CD4-positive, alpha-beta T cell treated with Interleukin-15 for 4 hours (primary cell): ENCODE data around the gene PPM1H.
"Not testable (repeated sequence)": the region's sequence is repeated elsewhere in the genome, so short reads cannot be mapped to it uniquely, and the experiment has no call there.

Source experiments
- DNase-seq: peaks from one replicate; pipeline ENCODE4 v3.0.0-alpha.2; 2020; ENCODE audit warnings: low spot score

Gene PPM1H

DNA sequence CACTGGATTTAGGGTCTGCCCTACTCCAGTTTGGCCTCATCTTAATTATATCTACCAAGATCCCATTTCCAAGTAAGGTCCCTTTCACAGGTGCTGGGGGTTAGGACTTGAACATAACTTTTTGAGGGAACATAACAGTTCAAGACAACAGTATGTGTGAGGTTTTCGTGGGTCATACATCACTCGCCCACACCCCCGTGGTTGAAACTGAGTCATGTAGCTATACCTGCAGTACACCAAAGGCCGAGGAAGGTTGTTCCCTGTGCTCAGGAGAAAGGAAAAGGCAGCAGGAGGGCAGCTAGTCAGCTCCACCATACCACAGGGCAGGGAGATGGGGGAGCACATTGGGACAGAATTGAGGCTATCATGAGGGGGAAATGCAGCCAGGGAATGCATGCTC lies 167.0 kb downstream of the PPM1H start:
- DNase-seq: no peak

DNA sequence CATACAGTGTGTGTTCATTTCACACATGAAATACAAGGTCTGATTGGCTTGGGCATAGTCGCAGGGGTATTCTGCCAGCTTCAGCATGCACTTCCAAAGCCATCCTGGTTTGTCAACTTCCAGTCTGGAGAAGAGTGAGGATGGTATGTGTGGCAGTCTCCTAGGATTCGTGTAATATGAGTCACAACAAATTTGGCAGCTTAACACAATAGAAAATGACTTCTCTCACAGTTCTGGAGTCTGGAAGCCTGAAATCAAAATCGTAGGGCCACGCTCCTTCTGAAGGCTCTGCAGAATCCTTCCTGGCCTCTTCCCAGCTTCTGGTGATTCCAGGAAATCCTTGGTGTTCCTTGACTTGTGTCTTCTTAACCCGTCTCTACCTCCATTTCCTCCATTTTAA lies 167.5 kb downstream of the PPM1H start:
- no peak for DNase-seq

DNA sequence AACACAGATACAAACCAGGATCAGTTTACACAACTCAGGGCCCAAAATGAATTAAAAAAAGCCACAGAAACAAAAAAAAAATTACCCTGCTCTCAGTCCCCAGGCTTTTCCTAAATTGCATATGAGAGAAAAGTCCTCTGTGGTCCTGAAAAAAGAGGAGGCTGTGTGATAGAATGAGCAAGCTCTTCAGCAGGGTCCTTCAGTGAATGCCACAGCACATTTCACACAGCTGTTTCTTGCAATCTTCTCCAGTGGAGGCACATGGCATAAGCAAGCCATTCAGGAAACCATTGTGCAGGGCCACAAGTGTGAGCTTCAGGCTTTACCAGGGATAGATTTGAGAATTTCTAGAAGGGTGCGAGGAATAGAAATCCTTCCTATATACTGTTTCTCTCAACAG lies 168.5 kb downstream of the PPM1H start:
- DNase-seq: no peak

DNA sequence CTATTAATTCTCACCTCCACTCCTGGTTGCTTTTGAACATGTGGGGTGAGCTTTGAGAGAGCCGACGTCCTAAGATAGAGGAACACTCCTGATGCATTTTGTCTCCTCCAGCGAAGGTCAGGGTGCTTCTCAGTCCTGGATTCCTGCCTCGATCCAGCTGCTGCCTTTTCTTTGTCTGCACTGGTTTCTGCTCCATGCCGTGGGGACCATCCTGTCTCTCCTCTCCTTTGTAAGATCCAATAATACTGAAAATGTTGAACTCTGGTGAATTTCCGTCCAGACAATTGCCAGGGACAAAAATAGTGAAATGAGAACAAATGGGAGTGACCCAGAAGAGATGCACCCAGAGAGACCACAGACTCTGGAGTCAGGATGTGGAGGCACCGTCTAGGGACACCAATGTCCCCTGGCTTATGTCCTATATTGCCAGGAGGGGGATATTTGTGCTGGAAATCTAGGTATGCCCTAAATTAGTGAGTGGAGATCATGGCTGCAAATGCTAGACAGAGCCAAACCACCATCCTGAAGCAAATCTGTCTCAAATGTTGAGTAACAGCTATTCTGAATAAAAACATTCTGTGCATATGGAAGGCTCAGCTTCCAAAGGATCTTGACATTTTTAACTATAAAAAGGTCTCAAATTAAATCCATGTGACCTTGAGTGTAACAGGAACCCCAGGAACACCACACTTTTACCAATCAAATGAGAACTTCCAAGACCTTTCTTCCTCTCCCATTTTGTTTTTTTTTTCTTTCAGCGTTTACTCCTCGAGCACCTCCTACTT lies 170.9 kb downstream of the PPM1H start:
- DNase-seq: no peak

DNA sequence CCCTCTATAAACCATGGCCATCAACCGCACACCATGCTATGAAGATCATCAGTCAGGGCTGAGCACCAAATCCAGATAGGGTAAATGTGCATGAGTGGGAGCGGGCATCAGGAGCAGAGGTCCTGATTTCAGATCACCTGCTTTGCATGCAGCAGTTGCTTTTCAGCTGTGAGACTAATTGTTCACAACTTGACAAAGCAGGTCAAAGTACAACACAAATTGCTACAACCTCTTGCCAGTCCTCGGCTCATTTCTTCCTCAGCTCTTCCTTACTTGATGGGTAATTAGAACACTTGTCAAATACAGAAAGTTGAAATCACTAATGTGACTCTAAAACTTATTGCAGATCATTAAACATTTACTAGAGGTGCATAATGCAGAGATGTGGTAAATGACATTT lies 171.6 kb downstream of the PPM1H start:
- no peak for DNase-seq

DNA sequence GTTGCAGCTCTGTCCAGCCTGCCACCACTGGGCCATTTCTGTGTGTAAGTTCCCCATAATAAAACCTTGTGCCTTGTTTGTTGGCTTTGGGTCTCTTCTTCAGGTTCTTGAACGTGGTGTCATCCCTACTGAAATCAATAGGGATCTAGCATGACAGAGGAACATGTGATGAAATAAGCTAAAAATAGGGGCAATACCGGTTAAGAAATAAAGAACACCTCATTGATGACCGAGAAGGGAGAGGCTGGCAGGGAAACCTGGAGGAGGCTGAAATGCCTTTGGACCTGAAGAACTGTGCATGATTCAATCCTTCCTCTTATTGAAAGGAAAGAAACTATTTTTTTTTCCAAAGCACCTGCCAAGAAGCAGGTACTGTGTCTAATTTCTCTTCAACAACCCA lies 172.3 kb downstream of the PPM1H start:
- no peak for DNase-seq

DNA sequence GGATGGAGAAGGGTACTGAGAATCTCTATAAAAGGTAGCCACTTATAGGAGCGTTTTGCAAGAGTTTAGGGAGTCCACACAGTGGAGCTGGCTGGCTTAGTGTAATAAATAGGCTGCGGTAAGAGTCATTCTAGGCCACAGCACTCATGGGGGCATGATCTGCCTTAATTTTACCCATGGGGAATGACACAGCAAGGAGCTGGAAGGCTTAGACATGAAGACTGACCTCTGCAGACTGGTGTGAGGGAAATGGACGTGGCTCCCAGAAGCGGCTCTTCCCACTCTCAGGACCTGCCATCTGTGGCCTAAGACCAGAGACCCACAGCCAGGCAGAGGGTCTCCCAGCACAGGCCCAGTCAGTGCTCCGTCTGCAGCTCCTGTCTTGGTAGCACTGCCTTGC lies 173.3 kb downstream of the PPM1H start:
- DNase-seq: no peak

DNA sequence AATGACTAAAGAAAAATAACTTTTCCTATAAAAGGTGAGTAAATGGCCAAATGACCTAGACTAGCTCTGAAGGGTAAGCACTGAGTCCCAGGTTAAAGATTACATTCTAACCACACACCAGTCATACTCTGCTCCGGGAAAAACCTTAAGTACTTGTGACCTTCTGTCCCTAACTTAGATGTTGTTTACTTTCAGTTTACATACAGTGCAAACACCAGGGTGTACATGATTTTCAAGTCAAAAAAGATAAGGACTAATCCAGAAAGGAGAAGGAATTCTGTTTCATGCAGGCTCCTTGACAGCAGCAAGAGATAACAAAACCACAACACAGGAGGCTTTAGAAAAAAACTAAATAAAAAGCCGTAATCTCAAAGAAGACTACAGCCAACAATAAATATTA lies 174.2 kb downstream of the PPM1H start:
- no peak for DNase-seq

DNA sequence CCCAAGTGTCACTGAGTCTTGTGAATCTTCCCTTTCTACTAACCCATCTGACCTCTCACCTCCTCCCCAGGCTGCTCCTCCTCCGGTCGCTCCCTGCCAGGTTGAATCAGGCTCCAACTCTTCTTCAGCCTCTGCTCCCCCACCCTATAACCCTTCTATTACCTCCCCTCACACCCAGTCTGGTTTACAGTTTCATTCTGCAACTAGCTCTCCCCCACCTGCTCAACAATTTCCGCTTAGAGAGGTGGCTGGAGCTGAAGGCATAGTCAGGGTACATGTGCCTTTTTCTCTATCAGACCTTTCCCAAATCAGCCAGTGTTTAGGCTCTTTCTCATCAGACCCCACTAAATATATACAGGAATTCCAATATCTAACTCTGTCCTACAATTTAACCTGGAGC lies 174.6 kb downstream of the PPM1H start:
- DNase-seq: not testable (repeated sequence)

DNA sequence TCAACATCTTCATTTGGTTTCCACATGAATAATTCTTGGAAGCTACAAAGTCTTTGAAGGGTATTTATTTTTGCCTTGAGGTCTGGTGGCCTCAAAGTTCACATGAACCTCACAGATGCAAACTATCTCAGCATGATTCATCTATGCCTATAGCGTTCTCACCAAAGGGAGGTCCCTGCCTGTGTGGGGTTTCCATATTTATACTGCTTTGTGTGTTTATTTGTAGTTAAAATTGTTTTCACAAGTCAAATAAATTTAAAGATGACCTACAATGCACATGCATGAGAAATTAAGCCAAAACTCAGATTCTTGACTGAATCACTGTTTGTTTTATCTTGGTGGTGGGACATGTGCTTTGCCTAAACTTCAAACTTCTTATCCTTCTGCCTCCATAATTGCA lies 176.7 kb downstream of the PPM1H start:
- no peak for DNase-seq

DNA sequence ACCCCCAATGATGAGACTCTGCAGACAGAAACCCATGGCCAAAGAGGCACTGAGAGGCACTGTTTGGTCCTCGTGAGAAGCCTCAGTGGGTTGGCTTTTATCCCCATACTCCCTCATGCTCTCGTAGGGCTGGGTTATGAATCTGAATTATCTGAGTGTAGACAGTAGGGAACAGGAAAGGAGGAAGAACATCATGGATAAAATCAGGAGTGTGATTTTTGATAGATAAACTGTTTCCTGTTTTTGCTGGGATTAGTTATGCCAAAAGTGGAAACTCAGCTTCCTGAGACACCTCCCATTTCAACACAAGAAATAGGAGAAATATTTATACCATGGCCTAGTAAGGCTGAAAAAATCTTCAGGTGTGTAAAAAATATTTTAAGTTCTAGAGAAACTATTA lies 177.9 kb downstream of the PPM1H start:
- no peak for DNase-seq

DNA sequence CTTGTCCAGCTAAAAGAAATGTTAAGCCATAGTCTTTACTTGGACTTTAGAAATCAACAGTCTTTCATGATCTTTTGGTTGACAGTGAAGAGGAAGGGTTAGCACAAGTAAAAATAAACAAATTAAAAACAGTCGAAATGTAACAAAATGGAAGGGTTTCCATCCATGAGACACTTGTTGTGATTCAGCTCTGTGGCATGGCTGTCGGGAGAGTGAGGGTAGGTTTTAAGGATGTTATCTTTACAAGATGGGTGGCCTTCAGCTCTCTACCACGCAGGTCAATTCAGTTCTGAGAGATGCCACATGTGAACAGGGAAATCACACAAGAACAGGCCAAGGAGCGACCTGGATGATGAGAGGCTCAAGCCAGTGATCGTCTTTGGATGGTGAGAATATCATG lies 180.2 kb downstream of the PPM1H start:
- DNase-seq: no peak

DNA sequence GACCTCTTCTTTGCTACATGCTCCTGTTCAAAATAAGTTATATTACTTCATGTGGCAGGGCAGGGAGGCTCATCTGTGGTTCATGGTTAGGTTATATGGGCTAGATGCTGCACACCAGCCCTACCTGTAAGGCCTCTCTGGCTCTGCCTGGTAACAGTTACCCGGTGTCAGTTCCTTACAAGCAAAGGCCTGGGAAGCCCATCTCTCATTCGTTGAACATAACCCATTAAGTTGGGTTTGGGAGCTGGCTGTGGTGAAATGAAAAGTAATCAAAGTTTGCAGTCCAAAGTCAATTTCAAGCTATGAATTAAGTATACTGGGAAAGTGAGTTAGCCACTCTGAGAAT lies 183.2 kb downstream of the PPM1H start:
- DNase-seq: no peak

DNA sequence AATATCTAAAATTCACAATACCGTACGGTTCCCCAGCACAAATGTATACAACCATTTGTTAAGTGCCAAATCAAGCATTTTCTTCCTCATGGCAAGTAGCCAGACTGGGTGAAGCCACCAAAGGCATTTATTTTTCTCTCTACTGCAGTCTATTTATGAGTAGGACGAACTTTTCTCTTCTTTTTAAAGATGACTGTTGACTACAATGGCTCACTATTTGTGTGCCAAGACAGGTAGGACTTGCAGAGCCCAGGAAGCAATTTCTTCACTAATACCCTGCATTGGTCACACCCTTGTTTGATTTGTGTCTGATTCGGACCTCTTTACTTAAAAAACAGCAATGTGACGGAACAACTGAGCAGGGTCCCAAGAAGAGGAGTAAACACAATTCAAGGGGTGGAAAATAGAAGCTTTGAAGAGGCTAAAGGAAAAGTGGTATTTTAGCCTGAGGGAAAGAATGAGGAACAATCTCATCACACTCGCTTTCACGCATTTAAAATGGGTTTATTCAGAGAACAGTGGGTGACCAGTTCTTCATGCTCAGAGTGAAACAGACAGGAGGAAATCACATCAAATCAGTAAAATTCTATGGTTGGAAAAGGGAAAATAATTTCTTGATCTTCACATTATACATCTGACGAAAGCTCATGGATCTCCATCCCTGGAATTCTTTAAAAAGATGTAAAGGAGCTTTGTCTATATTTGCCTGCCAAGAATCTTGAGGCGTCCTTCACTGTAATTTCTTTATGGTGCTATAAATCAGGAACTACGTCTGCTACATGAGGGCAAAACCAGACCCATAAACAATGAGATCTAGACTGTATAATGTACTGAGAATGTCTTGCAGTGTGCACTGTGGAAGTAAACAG lies 183.8 kb downstream of the PPM1H start:
- DNase-seq: no peak

DNA sequence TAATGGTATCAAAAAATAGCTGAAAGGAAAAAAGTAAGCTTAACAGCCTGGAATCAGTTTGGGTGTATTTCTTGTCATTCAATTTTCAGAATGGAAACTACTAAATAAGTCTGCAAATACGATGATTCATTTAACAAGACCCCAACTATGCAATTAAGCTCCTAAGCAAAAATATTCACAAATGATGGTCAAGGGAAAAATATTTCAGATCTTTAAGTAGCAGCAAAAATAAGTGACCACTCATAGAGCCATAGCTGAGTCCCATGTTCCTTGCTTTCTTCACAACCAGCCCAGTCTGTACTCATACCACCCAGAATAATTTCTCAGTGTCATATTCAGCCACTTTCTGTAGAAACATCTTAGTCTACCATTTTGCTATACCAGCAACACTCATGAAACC lies 185.4 kb downstream of the PPM1H start:
- DNase-seq: no peak

DNA sequence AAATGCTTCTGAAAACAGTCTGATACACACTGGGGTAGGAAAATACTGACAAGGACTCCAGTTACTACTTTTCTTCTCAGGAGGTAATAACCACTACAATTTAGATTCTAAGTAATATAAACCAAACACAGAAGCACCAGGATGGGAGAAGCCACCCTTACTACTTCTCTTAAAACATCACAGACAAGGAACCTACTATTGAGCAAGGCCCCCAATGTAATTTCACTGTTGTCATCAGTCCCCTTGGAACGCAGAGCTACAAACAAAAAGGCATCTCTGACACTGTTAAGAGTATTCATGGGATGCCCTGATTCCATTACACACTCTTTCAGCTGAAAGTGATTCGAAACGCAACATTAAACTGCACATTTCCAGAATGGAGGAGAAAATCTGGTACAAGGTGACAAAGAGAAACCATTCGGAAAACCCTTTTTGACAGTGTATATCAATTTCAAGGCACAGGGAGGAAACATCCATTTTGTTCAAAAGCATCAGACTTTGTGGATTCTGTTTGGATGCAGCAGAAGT lies 185.9 kb downstream of the PPM1H start:
- DNase-seq: no peak

DNA sequence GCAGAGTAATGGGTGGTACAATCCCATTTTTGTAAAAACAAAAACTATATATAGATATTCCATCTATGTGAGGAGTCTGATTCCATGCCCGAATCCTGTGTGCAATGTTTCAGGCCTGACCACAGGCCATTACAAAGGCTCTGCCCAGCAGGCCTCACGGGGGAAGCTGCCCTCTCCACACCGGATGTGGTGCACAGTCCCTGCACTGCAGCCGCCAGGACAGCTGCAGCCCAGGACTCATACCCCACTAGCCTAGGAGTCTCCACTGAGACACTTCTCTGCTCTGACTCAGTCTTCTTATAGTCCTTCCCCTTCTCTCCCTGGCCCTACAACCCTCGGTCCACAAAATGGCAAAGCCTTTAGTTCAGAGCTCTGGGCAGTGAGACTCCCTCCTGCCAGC lies 190.4 kb downstream of the PPM1H start:
- DNase-seq: no peak

DNA sequence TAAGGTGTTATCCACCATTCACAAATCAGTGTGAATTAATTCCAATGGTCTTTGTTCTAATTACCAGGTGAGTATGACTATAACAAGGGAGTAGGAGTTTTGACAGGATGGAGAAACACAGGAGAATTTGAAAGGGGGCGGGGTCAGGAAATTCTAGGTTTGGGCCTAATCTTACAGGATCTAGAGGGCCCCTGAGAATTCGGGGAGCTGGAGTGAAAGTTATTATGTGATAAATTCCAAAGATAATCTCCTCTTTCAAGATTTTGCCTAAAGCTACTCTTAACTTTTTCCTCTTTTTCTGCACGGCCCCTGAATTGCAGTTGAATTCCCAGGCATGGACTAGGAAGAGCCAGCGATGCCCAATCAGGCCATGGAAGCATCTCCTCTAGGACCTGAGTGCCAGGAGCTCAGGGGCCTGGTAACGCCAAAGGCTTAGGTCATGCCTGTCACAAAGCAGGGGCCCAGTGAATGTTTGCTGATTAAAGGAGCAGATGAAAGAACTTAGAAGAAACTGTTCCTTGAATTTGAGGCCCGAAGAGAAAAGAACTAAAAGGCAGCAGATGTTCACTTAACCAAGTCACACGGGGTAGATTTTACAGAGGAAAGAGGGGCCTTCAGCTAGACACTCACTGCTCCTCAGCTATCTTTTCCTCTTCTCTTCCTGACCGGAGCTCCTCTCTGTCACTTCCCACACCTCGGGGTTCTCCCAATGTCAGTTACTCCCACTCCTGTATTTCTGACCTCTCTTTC lies 195.5 kb downstream of the PPM1H start:
- DNase-seq: no peak

DNA sequence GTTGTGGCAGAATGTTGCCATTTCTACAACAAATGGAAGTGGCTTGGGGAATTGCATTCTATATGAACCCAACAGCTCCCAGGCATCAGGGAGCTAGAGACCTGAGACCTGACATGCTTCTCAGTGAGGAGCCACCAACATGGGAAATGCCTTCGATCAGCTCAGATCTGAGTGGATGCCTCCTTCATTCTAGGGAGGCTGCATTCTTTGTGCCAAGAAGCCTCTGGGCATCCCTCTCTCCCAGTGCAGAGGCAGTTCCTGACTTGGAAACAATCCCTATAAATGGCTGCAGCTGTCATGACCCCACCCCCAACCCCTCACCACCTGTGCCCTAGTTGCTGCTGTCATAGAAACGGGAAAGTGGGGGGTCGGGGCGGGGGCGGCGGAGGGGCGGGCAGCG lies 196.3 kb downstream of the PPM1H start:
- DNase-seq: no peak

DNA sequence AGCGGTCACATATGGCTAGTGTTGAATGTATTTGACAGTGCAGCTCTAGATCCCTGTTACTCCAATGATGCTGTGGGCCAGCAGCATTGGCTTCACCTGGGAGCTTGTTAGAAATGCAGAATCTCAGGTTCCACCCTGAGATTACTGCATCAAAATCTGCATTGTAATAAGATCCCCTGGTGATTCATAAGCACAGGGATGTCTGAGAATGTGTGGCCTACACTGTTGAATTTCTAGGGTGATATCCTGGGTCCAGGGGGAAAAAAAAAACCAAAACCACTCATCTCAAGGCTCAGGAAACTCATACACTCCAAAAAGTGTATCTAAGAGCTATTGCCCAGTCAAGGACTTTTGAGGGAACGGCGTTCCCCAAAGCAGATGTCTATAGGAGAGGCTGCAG lies 196.8 kb downstream of the PPM1H start:
- no peak for DNase-seq

DNA sequence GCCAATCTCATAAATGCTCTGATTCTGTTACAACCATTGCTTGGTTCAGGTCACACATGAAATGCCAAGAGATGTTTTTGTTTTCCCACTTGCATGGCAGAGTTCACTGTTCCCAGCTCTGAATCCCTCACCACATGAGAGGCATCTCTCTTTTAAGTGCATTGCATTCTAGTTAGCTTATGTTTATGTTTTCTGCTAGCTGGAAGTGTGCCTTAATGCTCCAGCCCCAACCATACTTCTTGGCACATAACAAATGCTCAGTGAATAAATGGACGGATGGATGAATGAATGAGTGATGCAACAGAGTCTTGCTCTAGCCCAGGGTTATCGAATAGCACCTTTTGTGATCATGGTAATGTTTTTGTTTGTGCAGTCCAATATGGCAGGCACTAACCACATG lies 197.3 kb downstream of the PPM1H start:
- DNase-seq: no peak

DNA sequence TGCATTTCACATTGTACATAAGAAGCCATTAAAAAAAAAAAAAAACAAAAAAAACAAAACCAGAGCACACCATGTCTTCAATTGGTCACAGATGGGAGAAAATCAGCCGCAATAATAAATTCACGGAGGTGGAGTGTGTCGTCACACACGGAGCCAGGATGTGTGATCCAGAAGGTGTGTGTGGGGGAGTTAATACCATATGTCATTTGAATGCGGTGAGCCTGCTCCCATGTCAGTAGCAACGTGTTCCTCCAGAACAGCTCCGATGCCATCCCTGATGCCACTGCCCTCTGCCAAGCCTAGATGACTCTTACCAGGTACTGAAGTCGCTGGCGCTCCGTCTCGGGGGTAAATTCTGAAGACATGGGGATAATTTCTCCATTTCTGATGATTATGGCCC lies 197.8 kb downstream of the PPM1H start:
- no peak for DNase-seq

DNA sequence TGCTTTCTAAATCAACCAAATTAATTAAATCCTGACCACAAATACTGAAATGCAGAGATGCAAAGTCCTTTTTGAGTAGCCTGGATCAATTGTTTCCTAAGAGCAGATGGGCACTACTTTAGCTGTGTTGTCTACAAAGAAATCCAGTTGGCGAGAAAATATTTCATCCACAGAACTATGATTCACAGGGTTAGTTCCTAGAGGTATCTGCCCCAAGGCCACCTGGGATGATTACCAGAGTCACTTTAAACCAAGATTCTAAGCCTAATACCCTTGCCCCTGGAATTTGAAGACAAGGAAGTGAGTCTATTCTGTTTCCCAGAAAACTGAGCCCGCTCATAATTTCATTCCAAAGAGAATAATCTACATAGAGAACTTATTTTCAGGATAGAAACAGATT lies 198.4 kb downstream of the PPM1H start:
- no peak for DNase-seq
